ENCODE results near the gene RFX2. TPM values are rescaled to one million over a fixed set of nuclear protein-coding genes. Genes with fewer than 3 reads are reported as not detected.

Gene RFX2
- total RNA-seq, 1 experiment from 2014 or later: 4.6 TPM

DNA sequence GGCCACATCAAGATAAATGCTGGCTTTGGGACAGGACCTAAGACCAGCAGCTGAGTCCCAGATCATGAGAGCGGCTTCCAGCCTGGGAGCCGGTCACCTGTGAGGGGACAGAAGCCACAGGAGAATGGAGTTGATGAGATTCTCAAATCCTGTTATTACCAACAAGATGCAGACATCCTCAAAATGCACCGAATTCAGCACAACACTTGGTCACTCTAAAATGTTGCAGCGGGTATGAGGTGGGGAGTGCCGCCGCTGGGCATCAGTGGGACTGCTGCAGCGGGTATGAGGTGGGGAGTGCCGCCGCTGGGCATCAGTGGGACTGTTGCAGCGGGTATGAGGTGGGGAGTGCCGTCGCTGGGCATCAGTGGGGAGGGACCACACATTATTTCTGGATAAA lies 153.6 kb downstream of the RFX2 start:
- TF ChIP-seq TCF7 (CRISPR knock-in tag; IDR thresholded peaks at IDR 0.05; ENCODE audit: low read depth) (no peak), TP53 (CRISPR knock-in tag; IDR thresholded peaks at IDR 0.05) (no peak), SMAD4 (CRISPR knock-in tag; IDR thresholded peaks at IDR 0.05) (no peak), NR2C2 (CRISPR knock-in tag; IDR thresholded peaks at IDR 0.05) (no peak), TEAD1 (CRISPR knock-in tag; IDR thresholded peaks at IDR 0.05) (no peak), ZMAT4 (CRISPR knock-in tag; IDR thresholded peaks at IDR 0.05) (no peak), ZNF232 (CRISPR knock-in tag; IDR thresholded peaks at IDR 0.05) (no peak), ETV6 (CRISPR knock-in tag; IDR thresholded peaks at IDR 0.05) (no peak), AR (CRISPR knock-in tag; IDR thresholded peaks at IDR 0.05) (no peak), ESRRA (CRISPR knock-in tag; IDR thresholded peaks at IDR 0.05; ENCODE audit: borderline replicate concordance) (no peak), ATF1 (CRISPR knock-in tag; IDR thresholded peaks at IDR 0.05) (no peak), ZNF671 (CRISPR knock-in tag; IDR thresholded peaks at IDR 0.05) (no peak), MYBL2 (CRISPR knock-in tag; IDR thresholded peaks at IDR 0.05) (no peak), IRF2 (CRISPR knock-in tag; IDR thresholded peaks at IDR 0.05; ENCODE audit: borderline replicate concordance, low read depth) (no peak), NR3C1 (CRISPR knock-in tag; conservative IDR thresholded peaks at IDR 0.05; ENCODE audit: low read depth) (no peak), ZNF416 (CRISPR knock-in tag; IDR thresholded peaks at IDR 0.05) (no peak), SMAD3 (CRISPR knock-in tag; IDR thresholded peaks at IDR 0.05; ENCODE audit: borderline replicate concordance) (no peak), ZBTB43 (CRISPR knock-in tag; IDR thresholded peaks at IDR 0.05) (no peak)
- ChIA-PET CTCF (interaction anchor here (1.3 to 5.2 kb wide), 3 partner anchors 12 to 153 kb away, joined by 3 to 41 read pairs (median 10); no protein-coding TSS in a partner anchor), POLR2A (no interaction called here)
- H3K9me3 Mint-ChIP-seq: no peaks in the 10 kb centered on the region
- H3K36me3 Mint-ChIP-seq: no peaks in the 10 kb centered on the region
- H3K27me3 Mint-ChIP-seq (ENCODE audit: low read depth): no peaks in the 10 kb centered on the region
- H3K27ac Mint-ChIP-seq: peak overlapping the region; percentile 64
- peaks cover 84% of the 10 kb centered on the region for H3K4me1 Mint-ChIP-seq
- DNase-seq (ENCODE audit: low spot score) (no peak), ATAC-seq (no peak)
- no peak overlapping the region for H3K4me3 Mint-ChIP-seq

GRCh38 chr19:5956323-5956722 lies 154.0 kb downstream of the RFX2 start:
- DNase-seq (ENCODE audit: low spot score) (no peak), ATAC-seq (no peak)
- H3K4me3 Mint-ChIP-seq: no peak overlapping the region
- ChIA-PET CTCF (interaction anchor here (1.0 to 5.2 kb wide), 3 partner anchors 12 to 152 kb away, joined by 3 to 41 read pairs (median 10); no protein-coding TSS in a partner anchor), POLR2A (no interaction called here)
- no peaks in the 10 kb centered on the region for H3K36me3 Mint-ChIP-seq
- no peak overlapping the region for H3K27ac Mint-ChIP-seq
- no peaks in the 10 kb centered on the region for H3K27me3 Mint-ChIP-seq (ENCODE audit: low read depth)
- peaks cover 85% of the 10 kb centered on the region for H3K4me1 Mint-ChIP-seq
- no peaks in the 10 kb centered on the region for H3K9me3 Mint-ChIP-seq
- TF ChIP-seq TEAD4 (CRISPR knock-in tag; IDR thresholded peaks at IDR 0.05) (no peak), USF1 (CRISPR knock-in tag; IDR thresholded peaks at IDR 0.05) (no peak), NR1H2 (CRISPR knock-in tag; IDR thresholded peaks at IDR 0.05) (no peak), ATF1 (CRISPR knock-in tag; IDR thresholded peaks at IDR 0.05) (no peak), JUN (CRISPR knock-in tag; IDR thresholded peaks at IDR 0.05) (no peak), ZNF317 (CRISPR knock-in tag; IDR thresholded peaks at IDR 0.05; ENCODE audit: borderline replicate concordance, low read depth) (no peak), ZNF232 (CRISPR knock-in tag; IDR thresholded peaks at IDR 0.05) (no peak)
- TF ChIP-seq, protein P1, sequence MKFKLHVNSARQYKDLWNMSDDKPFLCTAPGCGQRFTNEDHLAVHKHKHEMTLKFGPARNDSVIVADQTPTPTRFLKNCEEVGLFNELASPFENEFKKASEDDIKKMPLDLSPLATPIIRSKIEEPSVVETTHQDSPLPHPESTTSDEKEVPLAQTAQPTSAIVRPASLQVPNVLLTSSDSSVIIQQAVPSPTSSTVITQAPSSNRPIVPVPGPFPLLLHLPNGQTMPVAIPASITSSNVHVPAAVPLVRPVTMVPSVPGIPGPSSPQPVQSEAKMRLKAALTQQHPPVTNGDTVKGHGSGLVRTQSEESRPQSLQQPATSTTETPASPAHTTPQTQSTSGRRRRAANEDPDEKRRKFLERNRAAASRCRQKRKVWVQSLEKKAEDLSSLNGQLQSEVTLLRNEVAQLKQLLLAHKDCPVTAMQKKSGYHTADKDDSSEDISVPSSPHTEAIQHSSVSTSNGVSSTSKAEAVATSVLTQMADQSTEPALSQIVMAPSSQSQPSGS (CRISPR knock-in tag; IDR thresholded peaks at IDR 0.05; ENCODE audit: borderline replicate concordance, low read depth): no peak
- TF ChIP-seq, protein P2, sequence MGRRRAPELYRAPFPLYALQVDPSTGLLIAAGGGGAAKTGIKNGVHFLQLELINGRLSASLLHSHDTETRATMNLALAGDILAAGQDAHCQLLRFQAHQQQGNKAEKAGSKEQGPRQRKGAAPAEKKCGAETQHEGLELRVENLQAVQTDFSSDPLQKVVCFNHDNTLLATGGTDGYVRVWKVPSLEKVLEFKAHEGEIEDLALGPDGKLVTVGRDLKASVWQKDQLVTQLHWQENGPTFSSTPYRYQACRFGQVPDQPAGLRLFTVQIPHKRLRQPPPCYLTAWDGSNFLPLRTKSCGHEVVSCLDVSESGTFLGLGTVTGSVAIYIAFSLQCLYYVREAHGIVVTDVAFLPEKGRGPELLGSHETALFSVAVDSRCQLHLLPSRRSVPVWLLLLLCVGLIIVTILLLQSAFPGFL (CRISPR knock-in tag; IDR thresholded peaks at IDR 0.05; ENCODE audit: borderline replicate concordance): no peak
- TF ChIP-seq, protein P3, sequence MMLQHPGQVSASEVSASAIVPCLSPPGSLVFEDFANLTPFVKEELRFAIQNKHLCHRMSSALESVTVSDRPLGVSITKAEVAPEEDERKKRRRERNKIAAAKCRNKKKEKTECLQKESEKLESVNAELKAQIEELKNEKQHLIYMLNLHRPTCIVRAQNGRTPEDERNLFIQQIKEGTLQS (CRISPR knock-in tag; conservative IDR thresholded peaks at IDR 0.05): no peak
- TF ChIP-seq, protein P4, sequence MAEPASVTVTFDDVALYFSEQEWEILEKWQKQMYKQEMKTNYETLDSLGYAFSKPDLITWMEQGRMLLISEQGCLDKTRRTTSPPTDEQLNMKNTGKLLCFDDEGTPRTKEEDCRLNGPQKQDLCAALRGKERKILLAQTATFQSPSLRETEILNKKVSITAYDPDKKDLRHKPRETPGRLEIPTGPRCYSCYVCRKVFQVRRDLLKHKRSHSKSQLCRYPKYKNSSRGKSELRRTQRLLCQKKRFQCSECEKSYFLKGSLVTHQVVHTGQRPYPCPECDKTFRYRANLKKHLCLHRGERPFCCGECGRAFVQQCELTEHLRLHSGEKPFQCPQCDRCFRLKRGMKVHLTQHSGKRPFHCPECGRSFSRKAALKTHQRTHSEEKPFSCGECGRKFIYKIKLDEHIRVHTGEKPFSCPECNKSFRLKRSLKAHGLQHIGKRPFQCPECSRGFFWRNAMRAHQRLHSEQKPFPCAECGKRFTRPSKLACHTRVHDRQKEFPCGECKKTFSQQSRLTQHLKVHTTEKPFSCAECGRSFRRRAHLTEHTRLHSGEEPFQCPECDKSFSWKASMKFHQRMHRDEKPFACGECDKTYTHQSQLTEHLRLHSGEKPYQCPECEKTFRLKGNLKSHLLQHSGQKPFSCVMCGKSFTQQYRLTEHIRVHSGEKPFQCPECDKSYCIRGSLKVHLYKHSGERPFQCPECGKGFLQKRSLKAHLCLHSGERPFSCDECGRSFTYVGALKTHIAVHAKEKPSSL (CRISPR knock-in tag; conservative IDR thresholded peaks at IDR 0.05): no peak

All from WTC11 (cell line).